Dedifferentiated amniotic fluid mesenchymal stem cell (primary cell): Measurements from ENCODE around the gene NOC4L.

Experiments
- DNase-seq: peaks from one replicate; pipeline ENCODE4 v3.0.0-alpha.2; 2016; ENCODE audit errors: extremely low spot score

The NOC4L gene

DNA sequence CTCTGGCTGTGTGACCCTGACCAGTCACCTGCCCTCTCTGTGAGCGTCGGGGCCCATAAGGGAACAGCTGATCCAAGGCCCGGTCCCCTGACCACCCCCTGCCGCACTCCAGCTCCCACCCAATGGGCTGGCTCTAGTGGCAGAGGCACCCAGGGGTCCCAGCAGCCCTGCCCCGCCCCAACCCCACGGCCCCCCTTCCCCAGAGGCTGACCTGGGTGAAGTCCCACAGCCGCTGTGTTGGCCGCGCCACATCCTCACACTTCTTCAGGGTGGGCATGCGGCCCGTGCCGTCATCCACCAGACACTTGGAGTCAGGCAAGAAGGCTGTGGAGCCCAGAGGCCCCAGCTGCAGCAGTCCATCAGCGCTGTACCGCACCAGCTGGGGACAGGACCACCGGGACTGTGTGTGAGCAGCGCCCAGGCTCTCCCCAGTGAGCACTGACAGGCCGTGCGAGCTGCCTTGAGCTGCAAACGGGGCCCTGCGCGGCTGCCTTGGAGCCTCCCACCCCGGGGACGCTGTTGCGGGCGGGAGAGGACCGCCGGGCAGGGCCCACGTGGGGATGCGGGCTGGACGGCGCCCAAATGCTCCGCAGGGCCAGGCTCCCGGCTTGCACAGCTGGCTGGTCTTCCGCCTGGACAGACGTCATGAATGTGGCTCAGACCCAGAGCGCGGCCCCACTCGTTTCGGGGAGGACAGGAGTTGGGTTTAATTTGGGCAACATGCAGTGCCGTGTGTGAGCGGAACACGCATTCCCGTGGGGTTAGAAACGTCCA, 53.5 kb downstream of the NOC4L start:
- DNase-seq = no peak

DNA sequence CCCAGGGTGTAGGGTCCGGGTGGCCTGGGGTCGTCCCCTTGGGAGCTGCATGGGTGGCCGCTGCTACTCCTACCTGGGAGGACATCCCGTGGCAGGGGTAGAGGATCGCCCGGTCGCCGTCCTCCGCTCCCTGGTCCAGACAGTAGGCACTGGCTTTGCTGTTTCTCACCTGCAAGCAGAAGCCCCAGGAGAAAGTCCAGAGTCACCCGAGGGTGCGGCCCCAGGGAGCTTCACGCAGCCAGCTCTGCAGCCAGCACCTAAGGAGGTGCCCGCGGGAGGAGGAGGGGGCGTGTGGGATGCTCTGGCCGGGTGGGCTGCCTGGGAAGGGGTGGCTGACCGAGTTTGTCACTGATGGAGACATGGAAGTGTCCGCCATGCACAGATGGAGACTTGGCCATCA, 54.8 kb downstream of the NOC4L start:
- no peak for DNase-seq

DNA sequence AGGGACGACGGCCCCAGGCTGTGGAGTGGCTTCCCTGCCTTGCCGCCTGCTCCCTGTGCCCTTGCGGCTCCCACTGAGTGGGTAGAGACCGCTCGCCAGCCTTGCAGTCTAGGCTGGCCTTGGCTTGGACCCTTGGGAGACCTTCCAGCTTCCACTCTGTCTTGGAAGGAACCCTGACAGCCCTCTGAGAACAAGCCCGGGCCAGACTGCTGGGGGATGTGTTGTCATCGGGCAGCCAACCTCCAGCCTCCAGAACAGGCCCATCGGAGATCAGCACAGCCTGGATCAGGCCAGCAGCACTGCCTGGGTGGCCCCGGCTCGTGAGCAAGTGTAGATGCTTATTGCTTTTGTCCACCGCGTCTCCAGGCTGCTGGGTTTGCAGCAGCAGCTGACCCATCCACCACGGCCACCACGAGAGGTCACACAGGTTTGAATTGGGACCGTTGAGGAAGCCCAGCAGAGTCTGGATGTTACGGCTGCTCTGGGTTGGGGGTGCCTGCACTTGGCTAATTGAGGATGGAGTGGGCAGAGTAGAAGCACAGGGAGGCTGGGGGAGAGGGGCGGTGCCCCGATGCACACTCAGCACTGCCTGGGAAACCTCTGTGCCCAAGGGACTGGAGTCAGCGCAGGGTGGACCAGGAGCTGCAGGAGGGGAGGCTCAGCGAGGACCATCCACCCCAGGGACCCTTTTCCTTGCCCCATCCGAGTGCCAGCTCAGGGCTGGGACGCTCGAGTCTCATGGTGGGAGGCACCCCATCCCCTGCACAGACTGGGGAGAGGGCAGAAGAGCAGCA, 55.5 kb downstream of the NOC4L start:
- DNase-seq = no peak

DNA sequence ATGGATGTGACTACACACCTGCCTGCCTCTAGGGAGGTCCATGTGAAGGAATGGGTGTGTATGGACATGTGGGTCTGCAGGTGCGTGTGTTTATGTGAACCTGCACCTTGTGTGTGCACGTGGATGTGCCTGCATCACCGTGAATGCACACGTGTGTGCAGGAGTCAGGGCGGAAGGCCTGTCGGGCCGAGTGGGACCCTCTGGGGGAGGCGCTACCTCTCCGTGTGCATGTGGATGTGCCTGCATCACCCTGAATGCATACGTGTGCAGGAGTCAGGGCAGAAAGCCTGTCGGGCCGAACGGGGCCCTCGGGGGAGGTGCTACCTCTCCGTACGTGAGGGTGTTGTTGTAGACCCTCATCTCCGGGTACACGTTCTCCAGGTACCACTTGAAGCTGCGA, 56.5 kb downstream of the NOC4L start:
- no peak for DNase-seq

DNA sequence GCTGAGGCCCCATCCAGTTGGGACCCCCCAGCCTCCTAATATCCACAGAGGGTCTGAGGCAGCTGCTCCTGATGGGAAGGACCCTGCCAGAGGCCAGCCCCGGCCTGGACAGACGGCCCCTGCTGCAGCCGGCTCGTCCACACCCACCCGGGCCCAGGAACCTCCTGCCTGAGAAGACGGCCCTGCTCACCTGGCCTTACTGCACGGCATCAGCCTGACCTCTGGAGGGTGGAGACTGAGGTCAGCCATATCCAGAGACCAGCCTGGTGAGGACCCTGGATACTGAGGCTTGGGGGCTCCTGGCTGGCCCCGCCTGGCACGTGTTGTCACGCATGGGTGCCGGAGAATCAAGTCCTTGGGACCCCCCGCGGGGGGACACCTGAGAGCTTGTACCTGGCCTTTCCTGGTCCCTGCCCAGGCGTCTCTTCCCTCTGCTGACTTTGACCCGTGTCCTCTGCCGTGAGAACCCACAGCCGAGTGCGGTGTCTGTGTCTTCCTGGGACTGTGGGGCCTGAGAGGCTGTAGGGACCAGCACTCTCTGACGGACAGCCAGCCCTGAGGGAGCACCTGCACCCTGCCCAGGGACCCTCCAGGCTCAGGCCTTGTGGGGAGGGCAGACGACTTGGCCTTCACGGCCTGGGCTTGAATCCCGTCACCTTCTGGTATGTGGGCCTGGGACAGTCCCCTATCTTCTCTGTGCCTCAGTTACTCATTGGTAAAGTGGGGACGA, 57.3 kb downstream of the NOC4L start:
- DNase-seq = no peak
